Uterus (tissue), 4 donors: ENCODE results near the gene SPOPL. TPM values are rescaled to one million over a fixed set of nuclear protein-coding genes. Genes with fewer than 3 reads are reported as not detected.

Source experiments
- DNase-seq, 2 donors: peaks; one replicate each; pipeline ENCODE4 v3.0.0-alpha.2; 2019 to 2020
- H3K27ac ChIP-seq, 2 donors: fragments of 200-600 bp; sonication (generic); 1 replicate in 1 of 2; 2 replicates in 1 of 2; pipeline ENCODE4 v1.5.1; 2016 to 2018
- H3K27me3 ChIP-seq, 2 donors: fragments of 200-600 bp; sonication (generic); one replicate each; pipeline ENCODE4 v1.5.1; 2018 to 2019; ENCODE audit warnings: control low read depth in 1 of 2
- H3K36me3 ChIP-seq, 2 donors: fragments of 200-600 bp; sonication (generic); one replicate each; pipeline ENCODE4 v1.5.1; 2019; ENCODE audit warnings: control low read depth in 1 of 2
- H3K4me1 ChIP-seq, 2 donors: fragments of 200-600 bp; sonication (generic); one replicate each; pipeline ENCODE4 v1.5.1; 2018 to 2019; ENCODE audit warnings: control low read depth in 1 of 2
- H3K4me3 ChIP-seq, 2 donors: fragments of 200-600 bp; sonication (generic); 1 replicate in 1 of 2; 2 replicates in 1 of 2; pipeline ENCODE4 v1.5.1; 2018 to 2019; ENCODE audit warnings: mild to moderate bottlenecking in 1 of 2
- H3K9me3 ChIP-seq, 2 donors: fragments of 200-600 bp; sonication (generic); one replicate each; pipeline ENCODE4 v1.5.1; 2019; ENCODE audit warnings: control low read depth in 1 of 2
- CTCF ChIP-seq, 4 experiments: fragments of 200-600 bp in 2 of 4; fragments of 450-650 bp in 2 of 4; sonication (generic) in 2 of 4; IDR thresholded peaks; one replicate each; pipeline ENCODE4 v1.5.1; 2016 to 2019; ENCODE audit warnings: antibody characterized with exemption in 4 of 4, mild to moderate bottlenecking in 2 of 4, moderate library complexity in 1 of 4
- POLR2A ChIP-seq, 2 donors: fragments of 450-650 bp; IDR thresholded peaks; one replicate each; pipeline ENCODE4 v1.6.1; 2016; ENCODE audit warnings: antibody characterized with exemption in 2 of 2, mild to moderate bottlenecking in 1 of 2, moderate library complexity in 1 of 2
- intact Hi-C: fragments of 100-400 bp; cut with DNase I; formaldehyde crosslinking; loops from one replicate; pipeline ENCODE4 v1.15.1; 2023; ENCODE audit warnings: low total_unique reads
- total RNA-seq, 4 donors: library from RNA; depleted of rRNA in 3 of 4; stranded (reverse); fragments of >200 nt in 3 of 4; gene quantifications; one replicate each; pipeline versions ENCODE4 v1.1.0 to v1.2.4, GENCODE V29; 2014 to 2023
- donor health status: DM: yes; HTN: yes; CAD: no.

SPOPL gene
- total RNA-seq, 4 donors from 2014 or later: 19.2 to 40.6 (median 26.8) TPM

- no peaks in the 10 kb centered on the region for H3K27me3 ChIP-seq
- no peak overlapping the region for H3K4me3 ChIP-seq
- no peaks in the 10 kb centered on the region for H3K36me3 ChIP-seq
- no peaks in the 10 kb centered on the region for H3K4me1 ChIP-seq
- no peak for DNase-seq
- H3K27ac ChIP-seq: no peak overlapping the region
- TF ChIP-seq CTCF (IDR thresholded peaks at IDR 0.05) (no peak), POLR2A (IDR thresholded peaks at IDR 0.05) (no peak)
- H3K9me3 ChIP-seq: no peaks in the 10 kb centered on the region
- intact Hi-C loops: no loop called here
These were observed 7.2 kb upstream of the SPOPL start for GRCh38 chr2:138494265-138494966.

GRCh38 chr2:138495384-138495783 is 6.2 kb upstream of the SPOPL start:
- Histone ChIP-seq H3K27ac (no peak overlapping the region), H3K36me3 (no peaks in the 10 kb centered on the region), H3K4me1 (no peaks in the 10 kb centered on the region), H3K27me3 (no peaks in the 10 kb centered on the region), H3K4me3 (no peak overlapping the region), H3K9me3 (no peaks in the 10 kb centered on the region)
- TF ChIP-seq CTCF (IDR thresholded peaks at IDR 0.05): no peak
- TF ChIP-seq POLR2A (IDR thresholded peaks at IDR 0.05): no peak
- intact Hi-C loops: no loop called here
- no peak for DNase-seq

GRCh38 chr2:138496096-138496651 is 5.4 kb upstream of the SPOPL start:
- intact Hi-C loops: no loop called here
- H3K27ac ChIP-seq: no peak overlapping the region
- no peak for DNase-seq
- no peaks in the 10 kb centered on the region for H3K27me3 ChIP-seq
- no peaks in the 10 kb centered on the region for H3K36me3 ChIP-seq
- no peaks in the 10 kb centered on the region for H3K4me1 ChIP-seq
- TF ChIP-seq POLR2A (IDR thresholded peaks at IDR 0.05) (no peak), CTCF (IDR thresholded peaks at IDR 0.05) (no peak)
- H3K9me3 ChIP-seq: no peaks in the 10 kb centered on the region
- no peak overlapping the region for H3K4me3 ChIP-seq

GRCh38 chr2:138497294-138497693 is 4.3 kb upstream of the SPOPL start:
- Histone ChIP-seq H3K4me1 (no peaks in the 10 kb centered on the region), H3K27me3 (no peaks in the 10 kb centered on the region), H3K36me3 (no peaks in the 10 kb centered on the region), H3K27ac (no peak overlapping the region), H3K9me3 (no peaks in the 10 kb centered on the region), H3K4me3 (no peak overlapping the region)
- no peak for DNase-seq
- TF ChIP-seq POLR2A (IDR thresholded peaks at IDR 0.05): no peak
- TF ChIP-seq CTCF (IDR thresholded peaks at IDR 0.05): no peak
- intact Hi-C loops: no loop called here

GRCh38 chr2:138499684-138500083 is 1.9 kb upstream of the SPOPL start:
- H3K27ac ChIP-seq: no peak overlapping the region
- no peaks in the 10 kb centered on the region for H3K27me3 ChIP-seq
- no peaks in the 10 kb centered on the region for H3K36me3 ChIP-seq
- DNase-seq: no peak
- H3K4me1 ChIP-seq: no peaks in the 10 kb centered on the region
- no peaks in the 10 kb centered on the region for H3K9me3 ChIP-seq
- H3K4me3 ChIP-seq: no peak overlapping the region
- no peak for TF ChIP-seq CTCF (IDR thresholded peaks at IDR 0.05)
- no peak for TF ChIP-seq POLR2A (IDR thresholded peaks at IDR 0.05)
- intact Hi-C loops: no loop called here
